Measurements from ENCODE around the gene BAG1.

DNA sequence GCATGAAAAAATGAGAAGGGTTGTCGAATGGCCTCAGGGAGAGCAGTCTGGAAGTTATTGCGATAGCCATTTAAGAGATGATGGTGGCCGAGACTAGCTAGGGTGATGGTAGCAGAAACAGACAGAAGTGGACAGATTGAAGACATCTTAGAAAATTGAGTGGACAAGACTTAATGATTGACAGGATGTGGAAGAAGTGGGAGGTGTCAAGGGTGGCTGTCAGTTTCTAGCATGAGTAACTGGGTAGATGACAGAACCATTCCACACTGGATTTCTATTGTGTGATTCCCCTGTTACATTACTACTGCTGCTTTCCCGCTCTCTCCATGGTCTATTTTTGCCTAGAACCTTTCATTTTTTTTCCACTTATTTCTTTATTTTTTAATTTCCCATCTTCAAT, 13.0 kb upstream of the BAG1 start:
- TF ChIP-seq CTCF (IDR thresholded peaks at IDR 0.05; ENCODE audit: low read depth, low read length, poor library complexity, severe bottlenecking) (no peak), EZH2phosphoT487 (IDR thresholded peaks at IDR 0.05; ENCODE audit: borderline replicate concordance, low read length) (no peak)
